ENCODE results near the gene ZNF619. TPM values are rescaled to one million over a fixed set of nuclear protein-coding genes. Genes with fewer than 3 reads are reported as not detected.

The ZNF619 gene
- total RNA-seq, 1 donor, result 6.5 TPM

Small RNAs within 50 kb of the gene (small RNA-seq; reads per million reads assigned to genes)
- not detected for gene RNU5B-2P

Other genes starting within 250 kb of the ZNF619 start
- gene EIF1B, start 167.4 kb upstream of the ZNF619 start, total RNA-seq, result 19.2 and 23.0 TPM in 2 replicates
- 0.36 and 0.88 TPM in 2 replicates for gene ENTPD3, start 89.9 kb upstream of the ZNF619 start, total RNA-seq
- 219 and 236 TPM in 2 replicates for gene RPL14, start 19.8 kb upstream of the ZNF619 start, total RNA-seq
- gene ZNF620, start 28.9 kb downstream of the ZNF619 start, total RNA-seq, result 0.88 and 1.1 TPM in 2 replicates
- gene ZNF621, start 47.8 kb downstream of the ZNF619 start, total RNA-seq, result 21.4 and 23.9 TPM in 2 replicates

Data from osteoblast (primary cell).